AG09319 (cell line): ENCODE measurements around the gene IRF2.

ENCODE experiments used
- DNase-seq: peaks from one replicate; pipeline ENCODE4 v3.0.0-alpha.2; 2010; ENCODE audit warnings: low read depth; ENCODE audit errors: extremely low read depth
- CTCF ChIP-seq: IDR thresholded peaks from 2 replicates; pipeline ENCODE4 v1.5.1; 2011; ENCODE audit warnings: low read depth, mild to moderate bottlenecking, inconsistent platforms, low read length, moderate library complexity

The IRF2 gene

GRCh38 chr4:184396570-184397515, 77.5 kb downstream of the IRF2 start:
- no peak for TF ChIP-seq CTCF
- no peak for DNase-seq

GRCh38 chr4:184395971-184396391, 78.4 kb downstream of the IRF2 start:
- no peak for TF ChIP-seq CTCF
- DNase-seq, result no peak

GRCh38 chr4:184395451-184395917, 78.9 kb downstream of the IRF2 start:
- TF ChIP-seq CTCF, result no peak
- DNase-seq, result no peak

GRCh38 chr4:184392748-184393559, 81.4 kb downstream of the IRF2 start:
- no peak for TF ChIP-seq CTCF
- DNase-seq, result no peak

- TF ChIP-seq CTCF, result no peak
- no peak for DNase-seq
These were observed 82.0 kb downstream of the IRF2 start for GRCh38 chr4:184392316-184392715.

GRCh38 chr4:184389978-184390900, 84.1 kb downstream of the IRF2 start:
- no peak for TF ChIP-seq CTCF
- DNase-seq, result no peak
